Coronary artery (tissue), 2 donors: ENCODE results near the gene OLFM2.

ENCODE experiments used
- DNase-seq: peaks from one replicate; pipeline ENCODE4 v3.0.0-alpha.2; 2017; ENCODE audit warnings: low spot score
- H3K27ac ChIP-seq, 2 donors: fragments of 200-600 bp; sonication (generic); one replicate each; pipeline ENCODE4 v1.5.1; 2016 to 2019
- H3K4me3 ChIP-seq: fragments of 200-600 bp; sonication (generic); 2 replicates; pipeline ENCODE4 v1.5.1; 2016; ENCODE audit warnings: mild to moderate bottlenecking, moderate library complexity
- TF ChIP-seq, protein P1 (sequence below): fragments of 200-600 bp; sonication (generic); IDR thresholded peaks from one replicate; pipeline ENCODE4 v1.5.1; 2019; ENCODE audit warnings: antibody characterized with exemption

The OLFM2 gene

DNA sequence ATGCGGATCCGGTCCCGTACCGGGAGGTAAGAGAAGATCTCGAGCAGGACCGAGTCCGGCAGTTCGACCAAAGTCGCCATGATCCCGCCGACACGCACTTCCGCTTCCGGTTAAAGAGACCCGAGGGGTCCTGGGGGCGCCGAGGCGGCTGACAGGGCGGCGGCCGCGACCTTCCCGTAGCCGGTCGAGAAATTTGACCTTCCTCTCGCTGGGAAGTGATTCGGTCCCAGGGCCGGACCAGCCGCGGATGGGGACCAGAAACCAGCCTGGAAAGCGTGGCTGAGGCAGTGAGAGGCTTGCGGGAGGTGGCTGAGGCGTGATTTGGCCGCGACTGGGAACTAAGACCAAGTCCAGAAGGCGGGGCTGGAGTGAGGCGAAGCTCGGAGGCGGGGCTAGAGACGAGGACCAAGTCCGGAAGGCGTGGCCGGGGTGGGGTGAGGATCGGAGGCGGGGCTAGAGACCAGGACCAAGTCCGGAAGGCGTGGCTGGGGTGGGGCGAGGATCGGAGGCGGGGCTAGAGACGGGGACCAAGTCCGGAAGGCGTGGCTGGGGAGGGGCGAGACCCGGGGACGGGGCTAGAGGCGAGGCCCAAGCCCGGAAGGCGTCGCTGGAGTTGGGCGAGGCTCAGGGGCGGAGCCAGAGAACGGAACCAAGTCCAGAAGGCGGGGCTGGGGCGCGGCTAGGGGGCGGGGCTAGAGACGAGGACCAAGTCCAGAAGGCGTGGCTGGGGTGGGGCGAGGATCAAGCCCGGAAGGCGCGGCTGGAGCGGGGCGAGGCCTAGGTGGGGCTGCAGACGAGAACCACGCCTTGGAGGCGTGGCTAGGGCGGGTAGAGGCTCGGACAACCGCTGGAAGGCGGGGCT lies 117.3 kb downstream of the OLFM2 start, which contains the start of gene FBXL12:
Gene FBXL12 (minus strand): TSS at position 346 of the 862 bp plus-strand sequence. CDS start 266 bp downstream, at position 80.
- Histone ChIP-seq H3K4me3 (peak within 1 kb of the TSS; percentile 100), H3K27ac (peak within 1 kb of the TSS; percentile 88 to 99)
- TF ChIP-seq, protein P1, sequence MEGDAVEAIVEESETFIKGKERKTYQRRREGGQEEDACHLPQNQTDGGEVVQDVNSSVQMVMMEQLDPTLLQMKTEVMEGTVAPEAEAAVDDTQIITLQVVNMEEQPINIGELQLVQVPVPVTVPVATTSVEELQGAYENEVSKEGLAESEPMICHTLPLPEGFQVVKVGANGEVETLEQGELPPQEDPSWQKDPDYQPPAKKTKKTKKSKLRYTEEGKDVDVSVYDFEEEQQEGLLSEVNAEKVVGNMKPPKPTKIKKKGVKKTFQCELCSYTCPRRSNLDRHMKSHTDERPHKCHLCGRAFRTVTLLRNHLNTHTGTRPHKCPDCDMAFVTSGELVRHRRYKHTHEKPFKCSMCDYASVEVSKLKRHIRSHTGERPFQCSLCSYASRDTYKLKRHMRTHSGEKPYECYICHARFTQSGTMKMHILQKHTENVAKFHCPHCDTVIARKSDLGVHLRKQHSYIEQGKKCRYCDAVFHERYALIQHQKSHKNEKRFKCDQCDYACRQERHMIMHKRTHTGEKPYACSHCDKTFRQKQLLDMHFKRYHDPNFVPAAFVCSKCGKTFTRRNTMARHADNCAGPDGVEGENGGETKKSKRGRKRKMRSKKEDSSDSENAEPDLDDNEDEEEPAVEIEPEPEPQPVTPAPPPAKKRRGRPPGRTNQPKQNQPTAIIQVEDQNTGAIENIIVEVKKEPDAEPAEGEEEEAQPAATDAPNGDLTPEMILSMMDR, result no peak
- DNase-seq, result peak; percentile 100

GRCh38 chr19:9818175-9818733 lies 118.1 kb downstream of the OLFM2 start:
- H3K4me3 ChIP-seq, result peak overlapping the region; percentile 100
- no peak for DNase-seq
- H3K27ac ChIP-seq, result peak overlapping the region; percentile 88 to 99
- TF ChIP-seq, protein P1, result no peak

DNA sequence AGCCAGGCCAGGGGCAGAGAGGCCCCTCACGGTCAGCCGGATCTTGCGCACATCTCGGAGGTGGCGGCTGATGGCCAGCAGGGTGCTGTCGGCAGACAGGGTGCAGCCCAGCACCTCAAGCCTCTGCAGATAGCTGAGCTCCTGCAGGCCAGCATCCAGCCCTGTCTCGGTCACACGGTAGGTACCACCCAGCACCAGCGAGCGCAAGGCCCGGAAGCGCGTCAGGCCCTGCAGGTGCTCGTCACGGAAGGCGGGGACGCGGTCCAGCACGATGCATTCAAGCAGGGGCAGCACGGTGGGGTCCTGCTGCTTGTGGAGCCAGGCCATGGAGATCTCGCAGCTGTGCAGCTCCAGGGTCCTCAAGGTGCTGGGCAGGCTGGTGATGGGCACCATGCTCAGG lies 125.2 kb downstream of the OLFM2 start:
- no peak for DNase-seq
- H3K4me3 ChIP-seq, result no peak overlapping the region
- TF ChIP-seq, protein P1, result no peak
- no peak overlapping the region for H3K27ac ChIP-seq

DNA sequence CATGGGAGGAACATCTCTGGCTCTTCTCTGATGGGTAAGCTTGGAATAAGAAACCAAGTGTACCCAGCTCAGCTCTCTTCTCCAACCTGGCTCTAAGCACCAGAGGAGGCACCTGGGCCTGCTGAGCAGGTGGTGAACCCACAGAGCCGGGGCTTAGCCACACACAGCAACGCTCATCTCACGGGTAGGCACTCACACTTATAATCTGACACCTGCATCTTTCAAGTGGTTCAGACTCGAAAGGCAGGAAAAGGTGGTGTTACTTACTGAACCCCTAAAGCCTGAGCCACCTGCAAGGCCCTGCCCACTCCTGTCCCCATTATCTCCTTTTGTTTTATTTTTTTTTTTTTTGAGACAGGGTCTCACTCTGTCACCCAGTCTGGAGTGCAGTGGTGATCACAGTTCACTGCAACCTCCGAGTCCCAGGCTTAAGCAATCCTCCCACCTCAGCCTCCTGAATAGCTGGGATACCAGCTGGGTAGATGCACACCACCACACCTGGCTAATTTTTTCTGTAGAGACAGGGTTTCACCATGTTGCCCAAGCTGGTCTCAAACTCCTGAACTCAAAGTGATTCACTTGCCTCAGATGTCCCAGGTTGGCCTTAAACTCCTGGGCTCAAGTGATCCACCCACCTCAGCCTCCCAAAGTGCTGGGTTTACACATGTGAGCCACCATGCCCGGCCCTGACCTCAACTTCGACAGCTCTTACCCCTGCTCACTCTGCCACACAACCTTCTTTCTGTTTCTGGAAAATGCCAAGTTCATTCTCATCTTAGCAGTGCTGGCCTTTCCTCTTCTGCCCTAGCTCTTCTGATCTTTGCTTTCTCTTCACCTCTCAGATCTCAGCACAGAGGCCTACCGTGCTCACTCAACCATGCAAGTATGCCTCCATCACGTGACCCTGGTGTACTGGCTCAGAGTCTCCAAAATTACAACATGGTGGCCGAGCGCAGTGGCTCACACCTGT lies 127.2 kb downstream of the OLFM2 start:
- DNase-seq, result no peak
- TF ChIP-seq, protein P1, result no peak
- Histone ChIP-seq H3K27ac (no peak overlapping the region), H3K4me3 (no peak overlapping the region)

DNA sequence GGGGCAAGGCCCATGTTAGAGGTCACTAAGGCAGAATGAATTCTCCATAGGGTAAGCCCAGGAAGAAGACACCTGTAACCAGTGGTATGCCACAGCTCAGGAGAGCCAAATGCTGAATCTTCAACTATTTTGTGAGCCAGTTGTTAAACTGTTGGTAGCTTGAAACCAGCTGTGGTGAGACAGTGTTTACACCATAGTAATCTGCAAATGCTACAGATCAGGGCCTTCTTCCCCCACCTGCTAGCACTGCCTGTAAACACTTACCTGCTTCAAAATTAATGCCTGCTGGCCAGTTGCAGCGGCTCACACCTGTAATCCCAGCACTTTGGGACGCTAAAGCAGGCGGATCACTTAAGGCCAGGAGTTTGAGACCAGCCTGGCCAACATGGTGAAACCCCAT lies 129.5 kb downstream of the OLFM2 start:
- DNase-seq, result no peak
- TF ChIP-seq, protein P1, result no peak
- no peak overlapping the region for H3K27ac ChIP-seq
- no peak overlapping the region for H3K4me3 ChIP-seq
